NCI-H226 (cell line): ENCODE results near the gene CDHR2.

Experiments used
- DNase-seq: peaks from one replicate; pipeline ENCODE4 v3.0.0-alpha.2; 2015

CDHR2 gene

GRCh38 chr5:176643491-176644219 lies 94.5 kb downstream of the CDHR2 start:
- DNase-seq: no peak

- no peak for DNase-seq
Measured at GRCh38 chr5:176644294-176644693, 95.2 kb downstream of the CDHR2 start.

- DNase-seq: no peak
Measured at GRCh38 chr5:176644878-176645670, 95.9 kb downstream of the CDHR2 start.
